Left renal cortex interstitium (tissue), 4 donors: ENCODE results near the gene MON1B. TPM values are rescaled to one million over a fixed set of nuclear protein-coding genes. Genes with fewer than 3 reads are reported as not detected.

Source experiments
- DNase-seq, 4 donors: peaks; one replicate each; pipeline ENCODE4 v3.0.0-alpha.2; 2013; ENCODE audit warnings: low read depth in 4 of 4, low spot score in 2 of 4, missing footprints in 1 of 4
- polyA plus RNA-seq, 4 donors: library from polyadenylated mRNA; unstranded; fragments of 120-200 nt; gene quantifications; one replicate each; pipeline ENCODE4 v1.2.1, GENCODE V29; 2013; ENCODE audit not compliant: insufficient read length in 4 of 4

The MON1B gene
- polyA plus RNA-seq, 4 donors = 21.0 to 35.3 (median 27.2) TPM

- DNase-seq = no peak
Observed at GRCh38 chr16:77194295-77195231, 3.6 kb downstream of the MON1B start.

- no peak for DNase-seq
Observed at GRCh38 chr16:77195411-77195810, 4.4 kb downstream of the MON1B start.

DNA sequence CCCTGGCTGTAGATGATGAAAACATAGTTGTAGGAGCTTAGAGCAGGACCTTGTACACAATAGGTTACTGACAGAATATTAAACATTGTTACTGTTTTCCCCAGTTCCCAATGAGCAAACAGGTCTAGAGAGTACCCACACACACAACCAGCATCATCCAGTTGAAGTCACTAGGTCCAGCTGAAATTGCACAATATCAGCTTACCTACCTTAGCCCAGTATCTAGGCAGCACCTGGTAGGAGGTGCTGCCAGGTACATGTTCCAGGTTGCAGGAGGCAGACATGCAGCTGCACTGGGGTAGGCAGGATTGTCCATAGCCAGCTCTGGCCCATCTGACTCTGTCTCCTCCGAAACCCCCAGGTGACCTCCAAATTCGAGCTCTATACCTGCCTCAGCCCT lies 6.8 kb downstream of the MON1B start:
- no peak for DNase-seq

- DNase-seq = no peak
Observed at GRCh38 chr16:77199211-77199610, 8.2 kb downstream of the MON1B start, which contains the start of gene SYCE1L. Gene SYCE1L (plus strand): TSS chr16:77199408. CDS start chr16:77199452, 44 bp downstream.

GRCh38 chr16:77206533-77206932 lies 15.5 kb downstream of the MON1B start:
- DNase-seq = no peak

DNA sequence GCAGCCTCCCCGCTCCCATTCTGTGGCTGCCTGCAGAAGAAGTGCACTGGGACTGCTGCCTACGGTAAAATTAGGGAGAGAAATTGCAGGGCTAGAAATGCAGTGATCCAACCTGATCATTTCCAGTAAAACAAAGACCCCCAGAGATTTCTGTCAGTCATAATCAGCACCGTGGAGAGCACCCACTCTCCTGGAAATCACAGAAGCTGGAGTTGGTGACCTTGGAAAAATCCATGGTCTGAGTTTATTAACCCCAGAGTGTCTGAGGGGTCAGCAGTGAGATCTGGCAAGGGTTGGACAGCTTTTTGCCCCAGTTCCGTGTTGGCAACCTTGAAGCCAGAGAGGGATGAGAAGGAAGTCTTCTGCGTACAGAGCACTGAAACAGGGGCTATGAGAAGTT lies 16.0 kb downstream of the MON1B start:
- no peak for DNase-seq

- DNase-seq = no peak
Observed at GRCh38 chr16:77208382-77208781, 17.4 kb downstream of the MON1B start.

GRCh38 chr16:77211880-77212740 lies 21.1 kb downstream of the MON1B start:
- peak in 2 of 4 donors; percentile 25 to 53 for DNase-seq

DNA sequence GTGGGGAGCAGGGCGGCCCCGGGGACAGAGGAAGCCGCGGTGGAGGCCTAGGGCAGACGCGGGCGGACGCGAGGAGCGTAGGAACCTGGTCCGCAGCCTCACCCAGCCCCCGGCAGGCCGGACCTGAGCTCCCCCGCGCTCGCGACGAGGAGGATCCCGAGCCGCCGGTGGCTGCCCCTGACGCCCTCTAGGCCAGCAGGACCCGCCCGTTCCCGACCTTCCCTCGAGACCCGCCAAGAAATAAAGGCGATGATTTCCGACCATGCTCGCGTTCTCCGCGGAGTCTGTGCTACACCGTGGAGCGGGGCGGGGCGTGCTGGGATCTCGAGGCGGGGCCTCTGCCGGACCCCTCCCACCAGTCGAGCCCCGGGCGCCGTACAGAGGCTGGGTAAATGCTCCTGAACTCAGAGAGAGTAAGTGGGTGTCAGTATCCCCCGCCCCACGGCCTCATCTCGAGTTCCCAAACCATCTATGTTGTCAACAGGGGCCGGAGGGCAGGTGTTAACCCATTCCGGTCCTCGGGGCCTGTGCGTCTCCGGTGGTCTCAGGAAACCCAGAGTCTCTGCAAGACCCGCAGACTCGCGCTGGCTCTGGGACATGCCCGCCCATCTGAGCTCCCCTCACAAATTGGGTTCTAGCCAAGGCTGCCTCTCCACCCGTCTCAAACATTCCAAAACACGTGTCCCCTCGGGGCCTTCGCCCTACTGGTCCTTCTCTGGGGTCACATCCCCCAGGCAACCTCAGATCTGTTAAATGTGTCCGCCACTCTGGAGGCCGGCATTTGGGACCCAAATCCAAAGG lies 22.0 kb downstream of the MON1B start:
- DNase-seq = peak in 1 of 4 donors; percentile 17

- DNase-seq = no peak
Observed at GRCh38 chr16:77213542-77214106, 22.6 kb downstream of the MON1B start.

- DNase-seq = no peak
Observed at GRCh38 chr16:77214411-77215138, 23.6 kb downstream of the MON1B start.

DNA sequence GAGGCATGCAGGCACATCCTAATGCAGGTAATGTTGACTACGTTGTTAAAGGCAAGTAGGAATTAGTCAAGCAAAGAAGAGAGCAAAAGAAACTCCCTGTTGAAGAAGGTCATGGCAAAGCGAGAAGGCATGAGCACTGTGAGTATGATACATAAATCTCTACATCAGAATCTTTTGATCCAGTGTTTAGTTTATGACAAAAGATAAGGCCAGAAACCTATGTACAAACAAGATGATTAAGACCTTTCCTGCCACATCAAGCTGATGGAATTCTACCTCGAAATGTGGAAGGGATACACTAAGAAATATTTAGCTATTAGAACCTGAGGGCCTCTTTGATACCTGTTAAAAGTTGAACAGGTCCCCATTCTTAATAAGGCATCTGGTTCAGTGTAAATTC lies 28.4 kb downstream of the MON1B start:
- no peak for DNase-seq

DNA sequence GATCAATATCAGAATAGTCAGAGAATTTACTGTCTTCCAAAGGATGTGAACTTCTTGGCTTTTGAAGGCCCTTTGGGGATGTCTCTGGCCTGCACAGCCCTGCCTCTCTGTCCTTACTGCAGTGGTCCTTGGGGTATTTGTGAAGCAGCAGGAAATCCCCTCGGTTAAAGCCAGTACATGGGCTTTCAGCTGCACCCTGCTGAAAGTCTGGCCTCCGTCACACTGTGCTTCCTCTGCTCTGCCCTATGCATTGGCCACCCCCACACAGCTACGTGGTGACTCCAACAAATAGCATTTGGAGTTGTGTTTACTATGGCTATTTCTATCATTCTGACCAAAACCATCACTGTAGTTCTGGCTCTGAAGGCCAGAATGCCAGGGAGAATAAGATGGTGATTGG lies 29.4 kb downstream of the MON1B start:
- no peak for DNase-seq

- no peak for DNase-seq
Observed at GRCh38 chr16:77221482-77221881, 30.5 kb downstream of the MON1B start.

- no peak for DNase-seq
Observed at GRCh38 chr16:77223184-77223583, 32.2 kb downstream of the MON1B start.

DNA sequence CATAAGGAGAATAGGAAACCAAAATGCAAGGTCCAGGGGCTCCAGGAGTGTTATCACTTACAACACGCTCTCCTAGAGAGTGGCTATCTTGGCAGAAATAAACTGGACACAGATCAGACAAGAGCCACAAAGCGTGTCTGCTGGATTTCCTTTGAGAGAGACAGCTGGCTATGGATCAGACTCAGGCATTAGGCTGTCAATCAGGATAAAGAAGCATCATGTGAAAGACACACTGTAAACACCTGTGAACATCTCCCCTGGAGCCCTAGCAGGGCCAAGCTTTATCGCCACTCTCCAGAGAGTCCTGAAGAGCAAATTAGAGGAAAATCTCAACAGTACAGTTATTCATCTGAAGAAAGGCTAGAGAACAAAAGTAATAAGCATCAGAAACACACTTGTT lies 34.2 kb downstream of the MON1B start:
- no peak for DNase-seq

- no peak for DNase-seq
Observed at GRCh38 chr16:77227745-77228144, 36.8 kb downstream of the MON1B start.

DNA sequence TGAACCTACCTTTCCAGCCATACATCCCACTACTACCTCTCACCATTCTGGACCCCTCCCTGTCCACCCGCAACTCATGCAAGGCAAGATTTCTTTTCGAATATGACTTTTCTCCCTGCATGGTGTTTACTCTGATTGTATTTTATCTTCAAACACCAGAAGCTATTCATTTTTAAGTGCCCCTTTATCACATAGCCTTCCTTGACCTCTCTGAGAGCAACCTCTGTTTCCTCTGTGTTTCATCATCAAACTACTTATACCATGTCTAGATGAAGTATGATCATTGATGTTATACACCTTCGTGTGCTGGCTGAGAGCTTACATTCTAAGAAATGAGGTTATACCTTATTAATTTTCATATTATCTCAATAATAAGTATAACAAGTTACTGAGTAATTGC lies 40.1 kb downstream of the MON1B start:
- no peak for DNase-seq

DNA sequence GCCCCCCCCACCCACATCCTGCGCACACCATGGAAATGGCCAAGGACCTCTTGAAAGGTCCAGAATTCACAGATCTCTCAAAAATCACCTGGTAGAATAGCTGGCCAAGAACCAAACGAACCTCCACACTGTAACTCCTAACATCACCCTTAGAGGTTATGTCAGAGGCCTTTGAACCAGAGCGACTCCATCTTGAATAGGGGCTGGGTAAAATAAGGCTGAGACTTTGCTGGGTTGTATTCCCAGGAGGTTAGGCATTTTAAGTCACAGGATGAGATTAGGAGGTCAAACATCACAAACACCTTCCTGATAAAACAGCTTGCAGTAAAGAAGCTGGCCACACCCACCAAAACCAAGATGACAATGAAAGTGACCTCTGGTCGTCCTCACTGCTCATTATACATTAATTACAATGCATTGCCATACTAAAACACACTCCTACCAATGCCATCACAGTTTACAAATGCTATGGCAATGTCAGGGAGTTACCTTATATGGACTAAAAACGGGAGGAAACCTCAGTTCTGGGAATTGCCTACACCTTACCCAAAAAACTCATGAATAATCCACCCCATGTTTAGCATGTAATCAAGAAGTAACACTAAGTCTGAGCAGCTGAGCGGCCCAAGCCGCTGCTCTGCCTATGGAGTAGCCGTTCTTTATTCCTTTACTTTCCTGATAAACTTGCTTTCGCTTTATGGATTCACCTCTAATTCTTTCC lies 43.0 kb downstream of the MON1B start:
- DNase-seq = no peak
